HEK293T (cell line): ENCODE measurements around the gene KIAA0513.

Experiments used
- CTCF ChIA-PET: fragments of 350-600 bp; formaldehyde crosslinking; extraction: SDS; loops from one replicate; lab custom pipeline; 2021; ENCODE audit warnings: antibody characterized with exemption, inconsistent platforms; lab: Yijun Ruan, JAX
- POLR2A ChIA-PET: fragments of 350-600 bp; formaldehyde crosslinking; extraction: SDS; loops from one replicate; lab custom pipeline; 2020; ENCODE audit warnings: antibody characterized with exemption, inconsistent platforms; lab: Yijun Ruan, JAX
- DNase-seq: peaks from one replicate; pipeline ENCODE4 v3.0.0; 2012; ENCODE audit warnings: mixed read lengths; ENCODE audit errors: extremely low spot score
- ARNT ChIP-seq: fragments of 450-650 bp; IDR thresholded peaks from 2 replicates; pipeline ENCODE4 v1.6.1; 2017; ENCODE audit warnings: mild to moderate bottlenecking
- BHLHE40 ChIP-seq: fragments of 450-650 bp; IDR thresholded peaks from 2 replicates; pipeline ENCODE4 v1.6.1; 2016; ENCODE audit warnings: mild to moderate bottlenecking, moderate library complexity, borderline replicate concordance
- CTBP1 ChIP-seq: fragments of 450-650 bp; IDR thresholded peaks from 2 replicates; pipeline ENCODE4 v1.6.1; 2016; ENCODE audit warnings: borderline replicate concordance
- ELF4 ChIP-seq: fragments of 450-650 bp; IDR thresholded peaks from 2 replicates; pipeline ENCODE4 v1.6.1; 2017; ENCODE audit warnings: antibody characterized with exemption
- FOXA1 ChIP-seq: fragments of 450-650 bp; IDR thresholded peaks from 2 replicates; pipeline ENCODE4 v1.6.1; 2016; ENCODE audit warnings: mild to moderate bottlenecking
- FOXK2 ChIP-seq: fragments of 450-650 bp; IDR thresholded peaks from 2 replicates; pipeline ENCODE4 v1.6.1; 2016; ENCODE audit warnings: mild to moderate bottlenecking
- FOXM1 ChIP-seq: fragments of 450-650 bp; IDR thresholded peaks from 2 replicates; pipeline ENCODE4 v1.6.1; 2017; ENCODE audit warnings: mild to moderate bottlenecking, borderline replicate concordance
- HDGF ChIP-seq: fragments of 450-650 bp; IDR thresholded peaks from 2 replicates; pipeline ENCODE4 v1.6.1; 2017; ENCODE audit warnings: antibody characterized with exemption, borderline replicate concordance
- L3MBTL2 ChIP-seq: fragments of 450-650 bp; conservative IDR thresholded peaks from 2 replicates; pipeline ENCODE4 v1.6.1; 2016; ENCODE audit warnings: mild to moderate bottlenecking
- LEF1 ChIP-seq: fragments of 450-650 bp; IDR thresholded peaks from 2 replicates; pipeline ENCODE4 v1.6.1; 2017; ENCODE audit warnings: mild to moderate bottlenecking, borderline replicate concordance
- NFRKB ChIP-seq: fragments of 450-650 bp; IDR thresholded peaks from 2 replicates; pipeline ENCODE4 v1.6.1; 2016; ENCODE audit warnings: mild to moderate bottlenecking, moderate library complexity
- PKNOX1 ChIP-seq: fragments of 450-650 bp; IDR thresholded peaks from 2 replicates; pipeline ENCODE4 v1.6.1; 2016
- SP1 ChIP-seq: fragments of 450-650 bp; IDR thresholded peaks from 2 replicates; pipeline ENCODE4 v1.6.1; 2017
- SUZ12 ChIP-seq: fragments of 450-650 bp; IDR thresholded peaks from 2 replicates; pipeline ENCODE4 v1.6.1; 2016; ENCODE audit warnings: mild to moderate bottlenecking
- TARDBP ChIP-seq: fragments of 450-650 bp; IDR thresholded peaks from 2 replicates; pipeline ENCODE4 v1.6.1; 2016
- ZNF384 ChIP-seq: fragments of 450-650 bp; IDR thresholded peaks from 2 replicates; pipeline ENCODE4 v1.6.1; 2016

Gene KIAA0513

GRCh38 chr16:85085721-85086120, 58.1 kb downstream of the KIAA0513 start:
- no peak for DNase-seq
- CTCF ChIA-PET: no interaction called here

GRCh38 chr16:85086347-85087291, 59.0 kb downstream of the KIAA0513 start:
- DNase-seq: peak; percentile 69
- CTCF ChIA-PET: interaction anchor here (0.7 to 1.2 kb wide), 4 partner anchors 9 to 104 kb away, joined by 3 to 8 read pairs (median 4); no protein-coding TSS in a partner anchor
- no peak for TF ChIP-seq ARNT
- no peak for TF ChIP-seq NFRKB
- TF ChIP-seq ZNF384: no peak
- TF ChIP-seq FOXM1: no peak
- TF ChIP-seq LEF1: no peak
- TF ChIP-seq SUZ12: no peak
- TF ChIP-seq L3MBTL2: no peak
- no peak for TF ChIP-seq HDGF
- no peak for TF ChIP-seq PKNOX1
- POLR2A ChIA-PET: interaction anchor here (1.5 kb wide), 1 partner anchor 76 kb away, joined by 5 read pairs; the partner anchor contains the start of gene ZDHHC7

More at GRCh38 chr16:85085721-85086120, 58.1 kb downstream of the KIAA0513 start:
- POLR2A ChIA-PET: interaction anchor here (1.5 kb wide), 1 partner anchor 75 kb away, joined by 5 read pairs; the partner anchor contains the start of gene ZDHHC7
- TF ChIP-seq NFRKB (no peak), FOXA1 (no peak), FOXK2 (no peak), ZNF384 (no peak), LEF1 (no peak), CTBP1 (no peak), SUZ12 (no peak), TARDBP (no peak), FOXM1 (no peak), L3MBTL2 (no peak), BHLHE40 (no peak), SP1 (no peak), PKNOX1 (no peak), ELF4 (no peak), ARNT (no peak), HDGF (no peak)

- CTCF ChIA-PET: no interaction called here
These were observed 60.4 kb downstream of the KIAA0513 start for GRCh38 chr16:85087899-85088569.

GRCh38 chr16:85088570-85089199, 61.1 kb downstream of the KIAA0513 start:
- DNase-seq: no peak
- POLR2A ChIA-PET: no interaction called here
- TF ChIP-seq CTBP1 (no peak), ZNF384 (no peak), SP1 (no peak), NFRKB (no peak), L3MBTL2 (no peak), LEF1 (no peak), HDGF (no peak), BHLHE40 (no peak), TARDBP (no peak), FOXK2 (no peak), SUZ12 (no peak), ELF4 (no peak), PKNOX1 (no peak), FOXA1 (no peak), ARNT (no peak), FOXM1 (no peak)
- CTCF ChIA-PET: no interaction called here

More at GRCh38 chr16:85087899-85088569, 60.4 kb downstream of the KIAA0513 start:
- POLR2A ChIA-PET: no interaction called here
- TF ChIP-seq FOXM1 (no peak), BHLHE40 (no peak), TARDBP (no peak), L3MBTL2 (no peak), ZNF384 (no peak), ELF4 (no peak), PKNOX1 (no peak), ARNT (no peak)
- DNase-seq: no peak

GRCh38 chr16:85089525-85089924, 61.9 kb downstream of the KIAA0513 start:
- no peak for DNase-seq
- TF ChIP-seq LEF1 (no peak), FOXK2 (no peak), SP1 (no peak), CTBP1 (no peak), SUZ12 (no peak), ZNF384 (no peak), FOXM1 (no peak), TARDBP (no peak), NFRKB (no peak), BHLHE40 (no peak), HDGF (no peak), PKNOX1 (no peak), L3MBTL2 (no peak)
- CTCF ChIA-PET: no interaction called here
- POLR2A ChIA-PET: no interaction called here
